ENCODE measurements around the gene HADHB.

DNA sequence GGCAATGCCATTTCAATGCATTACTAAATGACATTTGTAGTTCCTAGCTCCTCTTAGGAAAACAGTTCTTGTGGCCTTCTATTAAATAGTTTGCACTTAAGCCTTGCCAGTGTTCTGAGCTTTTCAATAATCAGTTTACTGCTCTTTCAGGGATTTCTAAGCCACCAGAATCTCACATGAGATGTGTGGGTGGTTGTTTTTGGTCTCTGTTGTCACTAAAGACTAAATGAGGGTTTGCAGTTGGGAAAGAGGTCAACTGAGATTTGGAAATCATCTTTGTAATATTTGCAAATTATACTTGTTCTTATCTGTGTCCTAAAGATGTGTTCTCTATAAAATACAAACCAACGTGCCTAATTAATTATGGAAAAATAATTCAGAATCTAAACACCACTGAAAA lies 45.3 kb downstream of the HADHB start:
- TF ChIP-seq, protein P1, sequence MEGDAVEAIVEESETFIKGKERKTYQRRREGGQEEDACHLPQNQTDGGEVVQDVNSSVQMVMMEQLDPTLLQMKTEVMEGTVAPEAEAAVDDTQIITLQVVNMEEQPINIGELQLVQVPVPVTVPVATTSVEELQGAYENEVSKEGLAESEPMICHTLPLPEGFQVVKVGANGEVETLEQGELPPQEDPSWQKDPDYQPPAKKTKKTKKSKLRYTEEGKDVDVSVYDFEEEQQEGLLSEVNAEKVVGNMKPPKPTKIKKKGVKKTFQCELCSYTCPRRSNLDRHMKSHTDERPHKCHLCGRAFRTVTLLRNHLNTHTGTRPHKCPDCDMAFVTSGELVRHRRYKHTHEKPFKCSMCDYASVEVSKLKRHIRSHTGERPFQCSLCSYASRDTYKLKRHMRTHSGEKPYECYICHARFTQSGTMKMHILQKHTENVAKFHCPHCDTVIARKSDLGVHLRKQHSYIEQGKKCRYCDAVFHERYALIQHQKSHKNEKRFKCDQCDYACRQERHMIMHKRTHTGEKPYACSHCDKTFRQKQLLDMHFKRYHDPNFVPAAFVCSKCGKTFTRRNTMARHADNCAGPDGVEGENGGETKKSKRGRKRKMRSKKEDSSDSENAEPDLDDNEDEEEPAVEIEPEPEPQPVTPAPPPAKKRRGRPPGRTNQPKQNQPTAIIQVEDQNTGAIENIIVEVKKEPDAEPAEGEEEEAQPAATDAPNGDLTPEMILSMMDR (conservative IDR thresholded peaks at IDR 0.05; ENCODE audit: low read depth, low read length): no peak
- no peak for TF ChIP-seq EZH2 (IDR thresholded peaks at IDR 0.05; ENCODE audit: borderline replicate concordance, low read depth, low read length, poor library complexity, severe bottlenecking)
